Cardiac fibroblast (primary cell): ENCODE data around the gene PCDHGB7.
"Not testable (repeated sequence)": the region's sequence is repeated elsewhere in the genome, so short reads cannot be mapped to it uniquely, and the experiment has no call there.

Source experiments
- DNase-seq, 2 donors: peaks; one replicate each; pipeline versions ENCODE4 v3.0.0 to v3.0.0-alpha.2; 2010; ENCODE audit warnings: low read depth in 2 of 2
- H3K4me3 ChIP-seq, 2 donors: replicated peaks in 1 of 2; 1 replicate in 1 of 2; 2 replicates in 1 of 2; pipeline ENCODE4 v1.5.1; 2011; ENCODE audit warnings: low read depth in 2 of 2, low read length in 2 of 2, mild to moderate bottlenecking in 2 of 2, moderate library complexity in 1 of 2
- CTCF ChIP-seq: IDR thresholded peaks from one replicate; pipeline ENCODE4 v1.5.1; 2011; ENCODE audit warnings: low read depth, mild to moderate bottlenecking, low read length, inconsistent platforms

The PCDHGB7 gene

DNA sequence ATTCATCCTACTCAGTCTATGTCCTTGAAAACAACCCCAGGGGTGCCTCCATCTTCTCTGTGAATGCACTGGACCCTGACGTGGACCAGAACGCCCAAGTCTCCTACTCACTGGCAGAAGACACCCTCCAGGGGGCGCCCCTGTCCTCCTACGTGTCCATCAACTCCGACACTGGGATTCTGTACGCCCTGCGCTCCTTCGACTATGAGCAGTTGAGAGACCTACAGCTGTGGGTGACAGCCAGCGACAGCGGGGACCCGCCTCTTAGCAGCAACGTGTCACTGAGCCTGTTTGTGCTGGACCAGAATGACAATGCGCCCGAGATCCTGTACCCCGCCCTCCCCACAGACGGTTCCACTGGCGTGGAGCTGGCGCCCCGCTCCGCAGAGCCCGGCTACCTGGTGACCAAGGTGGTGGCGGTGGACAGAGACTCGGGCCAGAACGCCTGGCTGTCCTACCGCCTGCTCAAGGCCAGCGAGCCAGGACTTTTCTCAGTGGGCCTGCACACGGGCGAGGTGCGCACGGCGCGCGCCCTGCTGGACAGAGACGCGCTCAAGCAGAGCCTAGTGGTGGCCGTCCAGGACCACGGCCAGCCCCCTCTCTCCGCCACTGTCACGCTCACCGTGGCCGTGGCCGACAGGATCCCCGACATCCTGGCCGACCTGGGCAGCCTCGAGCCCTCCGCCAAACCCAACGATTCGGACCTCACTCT lies 41.9 kb upstream of the PCDHGB7 start:
- H3K4me3 ChIP-seq, DNase-seq: not testable (repeated sequence)
- peak; percentile 9 for TF ChIP-seq CTCF

GRCh38 chr5:141382469-141383294 lies 34.8 kb upstream of the PCDHGB7 start, which contains the start of gene PCDHGA7:
TSS of gene PCDHGA7 (plus strand) at chr5:141382742. CDS start at chr5:141382900, 158 bp downstream.
- peak; percentile 48 to 64 for DNase-seq
- TF ChIP-seq CTCF: peak; percentile 61
- H3K4me3 ChIP-seq: peak within 1 kb of the TSS; percentile 47 to 62

GRCh38 chr5:141383345-141383744 lies 34.1 kb upstream of the PCDHGB7 start:
- H3K4me3 ChIP-seq: peak overlapping the region; percentile 47 to 62
- no peak for TF ChIP-seq CTCF
- no peak for DNase-seq

- H3K4me3 ChIP-seq: no peak overlapping the region
- no peak for TF ChIP-seq CTCF
- DNase-seq: no peak
These were observed 32.8 kb upstream of the PCDHGB7 start for GRCh38 chr5:141384471-141385267.

- peak within 1 kb of the TSS; percentile 16 to 42 for H3K4me3 ChIP-seq
- DNase-seq: peak; percentile 52 to 69
- TF ChIP-seq CTCF: peak; percentile 62
These were observed 29.7 kb upstream of the PCDHGB7 start, which contains the start of gene PCDHGB4 for GRCh38 chr5:141387557-141388311. TSS of gene PCDHGB4 (plus strand) at chr5:141387698. CDS start at chr5:141387885, 187 bp downstream.

DNA sequence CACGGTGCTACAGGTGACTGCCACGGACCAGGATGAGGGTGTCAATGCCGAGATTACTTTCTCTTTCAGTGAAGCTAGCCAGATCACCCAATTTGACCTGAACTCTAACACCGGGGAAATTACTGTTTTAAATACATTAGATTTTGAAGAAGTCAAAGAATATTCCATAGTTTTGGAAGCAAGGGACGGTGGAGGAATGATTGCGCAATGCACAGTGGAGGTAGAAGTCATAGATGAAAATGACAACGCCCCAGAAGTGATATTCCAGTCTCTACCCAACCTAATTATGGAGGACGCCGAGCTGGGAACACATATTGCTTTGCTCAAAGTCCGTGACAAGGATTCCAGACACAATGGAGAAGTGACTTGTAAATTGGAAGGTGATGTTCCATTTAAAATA lies 28.8 kb upstream of the PCDHGB7 start:
- no peak for TF ChIP-seq CTCF
- H3K4me3 ChIP-seq: no peak overlapping the region
- DNase-seq: no peak
